Breast epithelium (tissue), 4 donors: ENCODE measurements around the gene FOXA3. TPM values are rescaled to one million over a fixed set of nuclear protein-coding genes. Genes with fewer than 3 reads are reported as not detected.

Experiments used
- DNase-seq, 2 donors: peaks; one replicate each; pipeline ENCODE4 v3.0.0-alpha.2; 2019; ENCODE audit warnings: low spot score in 2 of 2
- H3K27ac ChIP-seq, 2 donors: fragments of 200-600 bp; sonication (generic) in 1 of 2; one replicate each; pipeline ENCODE4 v1.5.1; 2016 to 2019; ENCODE audit warnings: mild to moderate bottlenecking in 1 of 2
- H3K27me3 ChIP-seq, 2 donors: fragments of 200-600 bp; sonication (generic) in 1 of 2; one replicate each; pipeline versions ENCODE4 v1.5.1 to v1.6.0; 2017 to 2019; ENCODE audit warnings: control low read depth in 1 of 2, mild to moderate bottlenecking in 1 of 2
- H3K36me3 ChIP-seq: fragments of 200-600 bp; one replicate; pipeline ENCODE4 v1.5.1; 2019
- H3K4me1 ChIP-seq, 2 donors: fragments of 200-600 bp; sonication (generic); one replicate each; pipeline ENCODE4 v1.5.1; 2016 to 2019; ENCODE audit warnings: control low read depth in 1 of 2
- H3K4me3 ChIP-seq, 3 donors: fragments of 200-600 bp; sonication (generic); 1 replicate in 2 of 3; 2 replicates in 1 of 3; pipeline ENCODE4 v1.5.1; 2016 to 2019; ENCODE audit warnings: mild to moderate bottlenecking in 3 of 3, moderate library complexity in 2 of 3
- H3K9me3 ChIP-seq, 2 donors: fragments of 200-600 bp; sonication (generic) in 1 of 2; one replicate each; pipeline ENCODE4 v1.5.1; 2016 to 2019; ENCODE audit warnings: control low read depth in 1 of 2
- POLR2A ChIP-seq: fragments of 450-650 bp; IDR thresholded peaks from one replicate; pipeline ENCODE4 v1.6.1; 2016; ENCODE audit warnings: antibody characterized with exemption, mild to moderate bottlenecking, moderate library complexity
- POLR2AphosphoS5 ChIP-seq, 3 donors: sonication (generic); formaldehyde crosslinking; IDR thresholded peaks; one replicate each; pipeline ENCODE4 v1.6.1; 2017; ENCODE audit warnings: antibody characterized with exemption in 3 of 3
- intact Hi-C: fragments of 100-400 bp; cut with DNase I; formaldehyde crosslinking; loops from one replicate; pipeline ENCODE4 v1.15.1; 2023; ENCODE audit warnings: low total_unique reads
- total RNA-seq, 3 donors: library from RNA; depleted of rRNA; stranded (reverse); fragments of >200 nt; gene quantifications; one replicate each; pipeline ENCODE4 v1.1.0, GENCODE V29; 2016
- TF ChIP-seq, protein P1 (sequence below), 3 donors: fragments of 450-650 bp; IDR thresholded peaks; one replicate each; pipeline ENCODE4 v1.5.1; 2016 to 2017; ENCODE audit warnings: antibody characterized with exemption in 3 of 3, mild to moderate bottlenecking in 3 of 3, moderate library complexity in 3 of 3

Gene FOXA3
- total RNA-seq, 3 donors from 2014 or later, result 0.33 TPM; not detected in 2

DNA sequence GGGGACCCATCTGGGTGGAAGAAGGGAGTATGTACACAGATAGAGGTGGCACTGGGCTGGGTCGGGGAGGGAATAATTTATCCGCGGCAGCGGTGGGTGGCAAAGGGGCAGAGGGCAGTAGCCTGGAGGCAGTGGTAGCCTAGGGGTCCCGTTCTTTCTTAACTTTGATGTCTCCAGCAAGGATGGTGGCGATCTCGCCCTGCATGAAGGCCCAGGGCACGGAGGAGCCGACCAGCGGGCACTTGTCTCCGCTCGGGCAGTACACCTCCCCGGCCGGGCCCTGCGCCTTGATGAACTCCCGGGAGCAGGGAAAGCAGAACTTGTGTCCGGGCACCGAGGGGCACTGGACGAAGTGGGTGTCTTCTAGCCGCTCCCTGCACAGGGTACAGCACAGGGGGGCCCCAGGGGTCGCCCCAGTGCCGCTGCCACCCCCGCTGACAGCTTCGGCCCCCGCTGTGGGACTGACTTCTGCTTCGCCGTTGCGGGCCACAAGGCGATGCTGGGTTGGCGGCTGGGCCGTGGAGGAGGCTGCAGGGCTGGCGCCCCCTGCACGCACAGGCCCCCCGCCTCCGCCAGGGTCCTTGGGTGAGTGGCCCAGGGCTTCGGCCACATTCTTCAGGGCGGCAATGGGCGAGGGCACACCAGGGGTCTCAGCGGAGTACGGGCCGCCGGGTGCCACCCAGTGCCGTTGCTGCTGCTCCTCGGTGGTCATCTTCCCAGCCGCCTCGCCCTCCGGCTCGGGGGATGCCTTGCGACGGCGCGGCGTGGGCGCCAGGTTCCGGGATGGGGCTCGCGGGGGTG is 20.0 kb downstream of the FOXA3 start:
- DNase-seq, result no peak
- peak overlapping the region; percentile 91 to 92 for H3K27ac ChIP-seq
- H3K4me3 ChIP-seq, result peak overlapping the region in 2 of 3 donors; percentile 80 to 86
- H3K36me3 ChIP-seq, result no peaks in the 10 kb centered on the region
- H3K9me3 ChIP-seq, result no peaks in the 10 kb centered on the region
- H3K27me3 ChIP-seq, result peaks cover 0 to 2% of the 10 kb centered on the region in 2 donors
- intact Hi-C loops, result no loop called here
- peaks cover 16 to 22% of the 10 kb centered on the region in 2 donors for H3K4me1 ChIP-seq
- TF ChIP-seq POLR2AphosphoS5 (IDR thresholded peaks at IDR 0.05), result no peak
- TF ChIP-seq POLR2A, result no peak
- TF ChIP-seq, protein P1, sequence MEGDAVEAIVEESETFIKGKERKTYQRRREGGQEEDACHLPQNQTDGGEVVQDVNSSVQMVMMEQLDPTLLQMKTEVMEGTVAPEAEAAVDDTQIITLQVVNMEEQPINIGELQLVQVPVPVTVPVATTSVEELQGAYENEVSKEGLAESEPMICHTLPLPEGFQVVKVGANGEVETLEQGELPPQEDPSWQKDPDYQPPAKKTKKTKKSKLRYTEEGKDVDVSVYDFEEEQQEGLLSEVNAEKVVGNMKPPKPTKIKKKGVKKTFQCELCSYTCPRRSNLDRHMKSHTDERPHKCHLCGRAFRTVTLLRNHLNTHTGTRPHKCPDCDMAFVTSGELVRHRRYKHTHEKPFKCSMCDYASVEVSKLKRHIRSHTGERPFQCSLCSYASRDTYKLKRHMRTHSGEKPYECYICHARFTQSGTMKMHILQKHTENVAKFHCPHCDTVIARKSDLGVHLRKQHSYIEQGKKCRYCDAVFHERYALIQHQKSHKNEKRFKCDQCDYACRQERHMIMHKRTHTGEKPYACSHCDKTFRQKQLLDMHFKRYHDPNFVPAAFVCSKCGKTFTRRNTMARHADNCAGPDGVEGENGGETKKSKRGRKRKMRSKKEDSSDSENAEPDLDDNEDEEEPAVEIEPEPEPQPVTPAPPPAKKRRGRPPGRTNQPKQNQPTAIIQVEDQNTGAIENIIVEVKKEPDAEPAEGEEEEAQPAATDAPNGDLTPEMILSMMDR (IDR thresholded peaks at IDR 0.05), result no peak

DNA sequence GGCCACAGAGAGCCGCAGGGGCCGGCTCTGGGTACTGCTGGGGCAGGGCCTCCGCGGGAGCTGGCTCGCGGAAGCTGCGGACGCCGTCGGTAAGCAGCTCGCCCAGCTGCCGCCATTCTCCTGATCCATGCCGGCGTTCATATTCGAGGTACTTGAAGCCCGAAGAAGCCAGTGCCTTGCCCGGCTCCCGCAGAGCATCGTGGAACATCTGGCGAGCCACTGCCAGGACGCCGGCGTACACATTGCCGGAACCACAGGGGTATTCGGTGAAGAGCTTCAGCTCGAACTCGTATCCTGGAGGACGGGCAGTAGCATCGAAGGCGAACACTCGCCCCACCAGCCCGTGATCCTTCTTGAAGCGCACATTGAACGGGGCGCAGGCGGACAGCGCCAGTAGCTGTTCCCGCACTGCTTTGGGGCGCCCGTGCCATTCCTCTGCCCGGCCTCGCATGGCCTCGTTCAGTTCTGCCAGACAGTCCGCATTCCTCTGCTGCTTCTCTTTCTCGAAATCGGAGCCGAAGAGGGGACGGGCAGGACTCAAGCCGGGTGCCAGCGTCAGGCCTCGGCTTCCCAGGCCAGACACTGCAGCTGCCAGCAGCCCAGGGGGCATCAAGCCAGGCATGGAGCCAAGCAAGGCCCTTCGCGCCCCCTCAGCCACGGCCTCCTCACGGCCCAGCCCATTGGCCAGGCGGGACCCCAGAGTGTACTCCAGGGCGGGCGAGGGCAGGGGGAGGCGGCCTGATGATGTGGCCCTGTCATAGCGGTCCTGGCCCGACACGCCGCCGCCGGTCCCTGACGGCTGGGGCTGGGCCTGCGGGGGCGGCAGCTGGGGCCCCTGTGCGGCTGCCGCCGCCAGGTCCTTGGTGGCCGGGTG is 20.8 kb downstream of the FOXA3 start:
- H3K27me3 ChIP-seq, result peaks cover 0 to 2% of the 10 kb centered on the region in 2 donors
- H3K4me3 ChIP-seq, result peak overlapping the region; percentile 80 to 86 (median 84)
- DNase-seq, result peak in 1 of 2 donors; percentile 46
- TF ChIP-seq, protein P1 (IDR thresholded peaks at IDR 0.05), result no peak
- TF ChIP-seq POLR2AphosphoS5 (IDR thresholded peaks at IDR 0.05) (no peak), POLR2A (no peak)
- peak overlapping the region; percentile 91 to 92 for H3K27ac ChIP-seq
- no peaks in the 10 kb centered on the region for H3K36me3 ChIP-seq
- no peaks in the 10 kb centered on the region for H3K9me3 ChIP-seq
- H3K4me1 ChIP-seq, result peaks cover 16 to 22% of the 10 kb centered on the region in 2 donors
- intact Hi-C loops, result no loop called here

DNA sequence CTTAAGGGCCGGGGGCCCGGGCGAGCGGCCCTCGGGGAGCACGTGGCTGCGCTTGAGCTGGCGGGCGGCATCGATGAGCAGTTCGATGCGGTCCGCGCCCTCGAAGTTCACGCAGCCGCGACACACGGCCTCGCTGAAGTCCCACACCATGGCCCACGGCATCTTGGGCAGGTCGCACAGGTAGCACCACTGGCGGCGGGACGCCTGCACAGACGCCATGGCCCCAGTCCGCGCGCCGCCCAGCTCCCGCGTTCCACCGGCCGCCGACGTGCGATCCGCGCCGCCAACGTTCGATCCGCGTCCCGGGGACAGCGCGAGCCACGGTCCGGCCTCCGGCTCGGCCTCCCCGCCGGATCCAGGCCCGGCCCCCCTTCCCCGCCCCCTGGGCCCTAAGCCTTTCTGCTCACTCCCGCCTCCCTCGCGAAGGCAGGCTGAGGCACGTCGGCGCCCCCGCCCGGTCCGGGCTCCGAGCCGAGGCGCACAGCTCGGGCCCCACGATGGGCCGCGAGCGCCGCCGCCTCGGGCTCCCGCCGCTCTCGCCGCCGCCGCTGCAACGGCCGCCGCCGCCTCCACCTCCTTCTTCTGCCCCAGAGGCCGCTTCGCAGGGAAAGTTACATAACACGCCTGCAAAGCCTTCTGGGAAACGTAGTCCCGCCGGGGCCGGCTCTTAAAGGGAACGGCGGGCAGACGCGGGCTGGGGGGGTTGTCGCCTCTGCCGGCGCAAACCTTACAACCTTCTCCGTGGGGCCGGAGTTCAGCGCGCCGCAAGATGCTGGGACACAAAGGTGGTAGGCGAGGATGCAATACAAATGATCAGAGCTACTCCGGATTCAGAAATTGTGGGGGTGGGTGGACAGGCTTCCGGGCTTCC is 21.7 kb downstream of the FOXA3 start, which contains the start of gene IRF2BP1:
IRF2BP1 (minus strand) TSS at position 586 of the 871 bp plus-strand sequence; CDS start at position 219, 367 bp downstream.
- Histone ChIP-seq H3K4me1 (peaks cover 16 to 22% of the 10 kb centered on the region in 2 donors), H3K27me3 (peaks cover 0 to 2% of the 10 kb centered on the region in 2 donors), H3K27ac (peak within 1 kb of the TSS; percentile 91 to 92), H3K9me3 (no peaks in the 10 kb centered on the region), H3K36me3 (no peaks in the 10 kb centered on the region), H3K4me3 (peak within 1 kb of the TSS; percentile 80 to 86 (median 84))
- TF ChIP-seq POLR2AphosphoS5 (IDR thresholded peaks at IDR 0.05) (peak in 2 of 3 donors; percentile 66 to 85), POLR2A (no peak)
- TF ChIP-seq, protein P1 (IDR thresholded peaks at IDR 0.05), result no peak
- peak; percentile 91 to 93 for DNase-seq
- intact Hi-C loops, result no loop called here

DNA sequence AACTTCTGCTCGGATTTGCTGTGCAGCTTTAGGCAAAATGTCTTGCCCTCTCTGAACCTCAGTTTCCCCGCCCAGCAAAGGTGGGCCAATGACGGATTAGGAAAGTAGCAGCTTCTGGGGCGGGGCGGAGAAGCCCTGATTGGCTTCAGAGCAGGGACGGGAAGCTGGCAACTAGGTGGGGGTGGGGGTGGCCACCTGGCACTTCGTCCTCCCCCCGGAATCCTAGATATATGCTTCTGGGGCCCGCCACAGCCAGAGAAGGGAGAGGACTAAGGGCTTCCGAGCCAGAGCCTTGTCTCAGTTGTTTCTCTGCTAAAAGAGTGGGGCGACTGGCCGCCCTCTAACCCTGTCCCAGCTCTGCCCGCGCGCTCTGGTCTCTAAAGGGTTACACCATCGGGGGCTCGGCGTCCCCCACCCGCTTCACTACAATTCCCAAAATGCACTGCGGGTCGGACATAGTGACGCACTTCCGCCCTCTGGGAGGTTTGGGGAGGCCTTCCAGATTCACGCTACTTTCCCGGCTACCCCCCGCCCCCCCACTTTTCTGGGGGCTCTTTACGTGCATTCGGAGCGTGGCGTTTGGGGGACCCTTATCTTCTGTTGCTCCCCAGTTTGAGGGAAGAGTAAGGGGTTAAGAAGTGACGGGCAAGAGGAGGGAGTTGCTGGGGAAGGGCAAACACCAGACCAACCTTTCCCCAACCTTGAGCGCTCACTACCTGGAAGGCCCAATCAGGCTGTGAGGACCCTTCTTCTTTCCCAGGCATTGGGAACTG is 22.5 kb downstream of the FOXA3 start:
- H3K27ac ChIP-seq, result peak overlapping the region; percentile 91 to 92
- H3K4me3 ChIP-seq, result peak overlapping the region; percentile 80 to 86 (median 84)
- H3K27me3 ChIP-seq, result peaks cover 0 to 2% of the 10 kb centered on the region in 2 donors
- no peaks in the 10 kb centered on the region for H3K36me3 ChIP-seq
- H3K4me1 ChIP-seq, result peaks cover 16 to 22% of the 10 kb centered on the region in 2 donors
- intact Hi-C loops, result no loop called here
- TF ChIP-seq POLR2A, result peak; percentile 63
- TF ChIP-seq POLR2AphosphoS5 (IDR thresholded peaks at IDR 0.05), result peak; percentile 63 to 91 (median 78)
- TF ChIP-seq, protein P1 (IDR thresholded peaks at IDR 0.05), result no peak
- H3K9me3 ChIP-seq, result no peaks in the 10 kb centered on the region
- peak; percentile 86 to 89 for DNase-seq
